SU-DHL-6 (cell line): ENCODE results near the gene NFE2L3.

Source experiments
- H2AFZ ChIP-seq: fragments of 200-600 bp; sonication (generic); 2 replicates; pipeline ENCODE4 v1.6.1; 2014; ENCODE audit warnings: low read depth, mild to moderate bottlenecking, moderate library complexity, mixed read lengths, antibody characterized with exemption, low read length; ENCODE audit not compliant: severe bottlenecking
- H3F3A ChIP-seq: fragments of 200-600 bp; shearing (Covaris generic); 2 replicates; pipeline ENCODE4 v1.6.0; 2016; ENCODE audit warnings: antibody characterized with exemption, mild to moderate bottlenecking; ENCODE audit not compliant: insufficient read depth
- H3K27ac ChIP-seq: fragments of 200-600 bp; sonication (generic); 2 replicates; pipeline ENCODE4 v1.5.1; 2016; ENCODE audit warnings: low read depth, mild to moderate bottlenecking, low read length, moderate library complexity, mixed read lengths
- H3K27me3 ChIP-seq: fragments of 200-600 bp; sonication (generic), shearing (Covaris generic); 2 replicates; pipeline ENCODE4 v1.6.0; 2014; ENCODE audit warnings: mild to moderate bottlenecking, low read length
- H3K36me3 ChIP-seq: fragments of 200-600 bp; sonication (generic); 2 replicates; pipeline ENCODE4 v1.6.1; 2014; ENCODE audit warnings: mild to moderate bottlenecking, low read length, mixed read lengths
- H3K4me2 ChIP-seq: fragments of 300-600, 200-600 bp; shearing (Covaris generic), sonication (generic); 2 replicates; pipeline ENCODE4 v1.6.0; 2014; ENCODE audit warnings: low read length, low read depth, mild to moderate bottlenecking; ENCODE audit not compliant: poor library complexity, severe bottlenecking
- H3K4me3 ChIP-seq: fragments of 200-600 bp; sonication (generic); 2 replicates; pipeline ENCODE4 v1.5.1; 2014; ENCODE audit warnings: antibody characterized with exemption, low read length, mild to moderate bottlenecking, mixed read lengths; ENCODE audit not compliant: insufficient read depth, poor library complexity, severe bottlenecking
- H3K79me2 ChIP-seq: fragments of 200-600 bp; sonication (generic); 2 replicates; pipeline ENCODE4 v1.6.1; 2014; ENCODE audit warnings: mild to moderate bottlenecking, low read length, moderate library complexity; ENCODE audit not compliant: insufficient read depth
- H3K9ac ChIP-seq: fragments of 200-600 bp; sonication (generic); 2 replicates; pipeline ENCODE4 v1.7.0; 2014; ENCODE audit warnings: mild to moderate bottlenecking, low read length
- H3K9me2 ChIP-seq: fragments of 200-600 bp; sonication (generic); replicated peaks from 2 replicates; pipeline ENCODE4 v1.6.1; 2014; ENCODE audit warnings: low read length; ENCODE audit not compliant: insufficient read depth
- H3K9me3 ChIP-seq: fragments of 200-600 bp; sonication (generic); 2 replicates; pipeline ENCODE4 v1.6.1; 2014; ENCODE audit warnings: low read length, mixed read lengths; ENCODE audit not compliant: insufficient read depth
- H4K20me1 ChIP-seq: fragments of 200-600 bp; sonication (generic); 2 replicates; pipeline ENCODE4 v1.6.1; 2014; ENCODE audit warnings: low read depth, mild to moderate bottlenecking, antibody characterized with exemption, low read length, moderate library complexity, mixed read lengths
- EZH2phosphoT487 ChIP-seq: fragments of 200-600 bp; sonication (generic), shearing (Covaris generic); conservative IDR thresholded peaks from 2 replicates; pipeline ENCODE4 v1.6.1; 2018; ENCODE audit warnings: mild to moderate bottlenecking, antibody characterized with exemption, low read length, moderate library complexity, mixed read lengths
- TF ChIP-seq, protein P1 (sequence below): fragments of 200-600 bp; sonication (generic); IDR thresholded peaks from one replicate; pipeline ENCODE4 v1.5.1; 2017; ENCODE audit warnings: antibody characterized with exemption, mild to moderate bottlenecking, low read length, moderate library complexity; ENCODE audit not compliant: insufficient read depth, poor library complexity, severe bottlenecking

The NFE2L3 gene

DNA sequence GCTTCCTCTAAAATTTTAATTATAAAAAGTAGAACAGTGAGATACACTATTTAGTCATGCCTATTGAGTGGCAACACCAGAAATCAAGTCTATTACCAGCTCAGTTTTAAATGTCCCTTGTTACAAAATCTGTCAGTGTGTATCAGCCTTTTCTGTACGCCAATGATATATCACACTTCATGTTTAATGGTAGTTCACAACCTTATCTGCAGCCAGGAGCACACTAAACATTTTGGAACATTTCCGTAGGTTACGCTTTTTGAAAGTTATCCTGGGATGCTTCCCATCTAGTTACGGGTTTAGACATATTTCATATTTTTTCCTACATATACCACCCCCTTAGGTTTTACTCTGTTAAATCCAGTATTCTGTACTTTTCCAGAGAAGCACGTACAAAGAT lies 43.2 kb downstream of the NFE2L3 start:
- no peak for TF ChIP-seq EZH2phosphoT487
- TF ChIP-seq, protein P1, sequence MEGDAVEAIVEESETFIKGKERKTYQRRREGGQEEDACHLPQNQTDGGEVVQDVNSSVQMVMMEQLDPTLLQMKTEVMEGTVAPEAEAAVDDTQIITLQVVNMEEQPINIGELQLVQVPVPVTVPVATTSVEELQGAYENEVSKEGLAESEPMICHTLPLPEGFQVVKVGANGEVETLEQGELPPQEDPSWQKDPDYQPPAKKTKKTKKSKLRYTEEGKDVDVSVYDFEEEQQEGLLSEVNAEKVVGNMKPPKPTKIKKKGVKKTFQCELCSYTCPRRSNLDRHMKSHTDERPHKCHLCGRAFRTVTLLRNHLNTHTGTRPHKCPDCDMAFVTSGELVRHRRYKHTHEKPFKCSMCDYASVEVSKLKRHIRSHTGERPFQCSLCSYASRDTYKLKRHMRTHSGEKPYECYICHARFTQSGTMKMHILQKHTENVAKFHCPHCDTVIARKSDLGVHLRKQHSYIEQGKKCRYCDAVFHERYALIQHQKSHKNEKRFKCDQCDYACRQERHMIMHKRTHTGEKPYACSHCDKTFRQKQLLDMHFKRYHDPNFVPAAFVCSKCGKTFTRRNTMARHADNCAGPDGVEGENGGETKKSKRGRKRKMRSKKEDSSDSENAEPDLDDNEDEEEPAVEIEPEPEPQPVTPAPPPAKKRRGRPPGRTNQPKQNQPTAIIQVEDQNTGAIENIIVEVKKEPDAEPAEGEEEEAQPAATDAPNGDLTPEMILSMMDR: no peak
- Histone ChIP-seq H4K20me1 (peaks cover 92% of the 10 kb centered on the region), H3K27ac (no peak overlapping the region), H3K9ac (no peak overlapping the region), H3K4me3 (no peak overlapping the region), H3K9me3 (no peaks in the 10 kb centered on the region), H3K9me2 (no peaks in the 10 kb centered on the region), H3K4me2 (peak overlapping the region; percentile 75), H3K27me3 (no peaks in the 10 kb centered on the region), H3K36me3 (peaks cover 96% of the 10 kb centered on the region), H3F3A (peaks cover 95% of the 10 kb centered on the region), H3K79me2 (peaks cover 86% of the 10 kb centered on the region), H2AFZ (no peak overlapping the region)

DNA sequence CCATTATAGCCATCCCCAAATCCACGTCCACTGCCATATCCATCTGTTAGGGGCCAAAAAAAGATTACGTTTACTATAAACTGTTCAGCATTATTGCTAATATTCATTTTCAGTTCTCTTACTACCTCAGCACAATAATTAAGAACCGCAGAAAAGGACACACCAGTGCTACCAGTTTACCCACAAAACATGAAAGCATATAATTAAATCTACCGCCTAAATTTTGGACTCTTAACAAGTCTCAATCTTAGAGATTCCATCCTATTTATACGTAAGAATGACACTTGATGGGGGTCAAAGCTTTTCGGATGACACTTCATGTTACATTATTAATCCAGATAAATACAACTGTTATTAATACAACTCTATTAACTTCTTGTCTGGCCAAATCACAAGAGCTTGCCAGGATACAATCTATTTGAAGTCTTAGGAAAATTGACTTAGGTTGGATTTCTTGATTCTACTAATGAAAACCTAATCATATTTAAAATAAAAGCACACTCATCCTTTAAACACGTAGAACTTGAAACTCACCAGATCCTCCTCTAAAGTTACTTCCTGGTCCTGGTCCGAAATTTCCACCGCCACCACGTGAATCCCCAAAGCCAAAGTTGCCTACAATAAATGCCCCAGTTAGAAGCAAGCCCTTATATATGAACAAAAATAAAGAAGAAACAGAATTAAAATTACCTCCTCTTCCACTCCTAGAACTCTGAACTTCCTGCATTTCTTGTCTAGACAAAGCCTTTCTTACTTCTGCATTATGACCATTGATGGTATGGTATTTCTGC lies 44.1 kb downstream of the NFE2L3 start:
- Histone ChIP-seq H3K9me3 (no peaks in the 10 kb centered on the region), H2AFZ (no peak overlapping the region), H3K9ac (no peak overlapping the region), H3K9me2 (no peaks in the 10 kb centered on the region), H3K27me3 (no peaks in the 10 kb centered on the region), H3K4me3 (no peak overlapping the region), H4K20me1 (peaks cover 83% of the 10 kb centered on the region), H3K27ac (no peak overlapping the region), H3K36me3 (peaks cover 87% of the 10 kb centered on the region), H3F3A (peaks cover 91% of the 10 kb centered on the region), H3K4me2 (peak overlapping the region; percentile 75), H3K79me2 (peaks cover 85% of the 10 kb centered on the region)
- no peak for TF ChIP-seq EZH2phosphoT487
- TF ChIP-seq, protein P1: no peak

DNA sequence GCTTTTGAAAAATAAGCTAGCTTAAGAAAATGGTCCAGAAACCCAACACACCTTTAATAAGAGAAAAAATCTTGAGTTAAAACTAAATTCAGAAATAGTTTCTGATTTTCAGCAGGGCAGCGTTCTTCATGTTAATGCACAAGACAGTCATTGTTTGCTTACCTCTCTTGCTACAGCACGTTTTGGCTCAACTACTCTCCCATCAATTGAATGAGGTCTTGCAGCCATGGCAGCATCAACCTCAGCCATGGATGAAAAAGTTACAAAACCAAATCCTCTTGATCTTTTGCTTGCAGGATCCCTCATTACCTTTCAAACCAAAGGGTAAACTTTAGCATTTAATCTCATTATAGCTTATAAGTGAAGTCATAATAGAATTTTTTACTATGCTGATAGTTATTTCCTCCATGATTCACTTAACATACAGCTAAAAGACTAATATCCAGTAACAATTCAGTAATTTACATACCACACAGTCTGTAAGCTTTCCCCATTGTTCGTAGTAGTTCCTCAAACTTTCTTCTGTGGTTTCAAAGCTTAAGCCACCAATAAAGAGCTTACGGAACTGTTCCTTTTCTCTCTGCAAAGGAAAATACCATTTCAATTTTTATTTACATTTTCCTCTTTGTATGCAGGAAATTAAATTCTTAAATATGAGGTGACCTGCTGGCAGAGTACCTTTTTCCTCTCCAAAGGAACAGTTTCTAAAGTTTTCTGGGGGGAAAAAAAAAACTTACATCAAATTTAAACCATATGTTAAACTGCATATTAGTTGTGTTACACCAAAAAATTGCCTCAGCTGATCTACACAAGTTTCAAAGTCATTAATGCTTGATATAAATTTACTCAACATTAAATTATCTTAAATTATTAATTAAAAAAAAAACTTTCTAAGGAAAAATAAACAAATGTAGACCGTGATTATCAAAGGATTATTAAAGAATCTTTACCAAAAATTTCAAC lies 45.4 kb downstream of the NFE2L3 start:
- peak overlapping the region; percentile 99 for H3K4me3 ChIP-seq
- peak overlapping the region; percentile 75 for H3K4me2 ChIP-seq
- H2AFZ ChIP-seq: no peak overlapping the region
- H3K9me3 ChIP-seq: no peaks in the 10 kb centered on the region
- H3K9ac ChIP-seq: peak overlapping the region; percentile 98; the same call in 1 of the 2 replicates
- H3F3A ChIP-seq: peaks cover 79% of the 10 kb centered on the region
- peaks cover 73% of the 10 kb centered on the region for H3K36me3 ChIP-seq
- H3K9me2 ChIP-seq: no peaks in the 10 kb centered on the region
- H3K27ac ChIP-seq: peak overlapping the region; percentile 19; the same call in 1 of the 2 replicates
- TF ChIP-seq, protein P1: no peak
- peaks cover 86% of the 10 kb centered on the region for H3K79me2 ChIP-seq
- H4K20me1 ChIP-seq: peaks cover 69% of the 10 kb centered on the region
- no peaks in the 10 kb centered on the region for H3K27me3 ChIP-seq
